H4 (cell line): Measurements from ENCODE around the gene TCEAL5. TPM values are rescaled to one million over a fixed set of nuclear protein-coding genes. Genes with fewer than 3 reads are reported as not detected.
"Not testable (repeated sequence)": the region's sequence is repeated elsewhere in the genome, so short reads cannot be mapped to it uniquely, and the experiment has no call there.

ENCODE experiments used
- DNase-seq: peaks from one replicate; pipeline ENCODE4 v3.0.0-alpha.2; 2015; ENCODE audit warnings: low spot score
- total RNA-seq: library from RNA; depleted of rRNA; stranded (reverse); fragments of >200 nt; shearing (Covaris generic); gene quantifications from 2 replicates; pipeline ENCODE4 v1.2.3, GENCODE V29; 2014; rRNA removed

TCEAL5 gene
- not detected in 2 replicates for total RNA-seq

GRCh38 chrX:103276581-103277002, at the start of gene TCEAL5:
Gene TCEAL5, minus strand, starts transcription at chrX:103276750. Its CDS starts 2,187 bp downstream, at chrX:103274563.
- DNase-seq, result no peak

- DNase-seq, result no peak
These were observed 34.8 kb upstream of the TCEAL5 start for GRCh38 chrX:103311399-103311780.

DNA sequence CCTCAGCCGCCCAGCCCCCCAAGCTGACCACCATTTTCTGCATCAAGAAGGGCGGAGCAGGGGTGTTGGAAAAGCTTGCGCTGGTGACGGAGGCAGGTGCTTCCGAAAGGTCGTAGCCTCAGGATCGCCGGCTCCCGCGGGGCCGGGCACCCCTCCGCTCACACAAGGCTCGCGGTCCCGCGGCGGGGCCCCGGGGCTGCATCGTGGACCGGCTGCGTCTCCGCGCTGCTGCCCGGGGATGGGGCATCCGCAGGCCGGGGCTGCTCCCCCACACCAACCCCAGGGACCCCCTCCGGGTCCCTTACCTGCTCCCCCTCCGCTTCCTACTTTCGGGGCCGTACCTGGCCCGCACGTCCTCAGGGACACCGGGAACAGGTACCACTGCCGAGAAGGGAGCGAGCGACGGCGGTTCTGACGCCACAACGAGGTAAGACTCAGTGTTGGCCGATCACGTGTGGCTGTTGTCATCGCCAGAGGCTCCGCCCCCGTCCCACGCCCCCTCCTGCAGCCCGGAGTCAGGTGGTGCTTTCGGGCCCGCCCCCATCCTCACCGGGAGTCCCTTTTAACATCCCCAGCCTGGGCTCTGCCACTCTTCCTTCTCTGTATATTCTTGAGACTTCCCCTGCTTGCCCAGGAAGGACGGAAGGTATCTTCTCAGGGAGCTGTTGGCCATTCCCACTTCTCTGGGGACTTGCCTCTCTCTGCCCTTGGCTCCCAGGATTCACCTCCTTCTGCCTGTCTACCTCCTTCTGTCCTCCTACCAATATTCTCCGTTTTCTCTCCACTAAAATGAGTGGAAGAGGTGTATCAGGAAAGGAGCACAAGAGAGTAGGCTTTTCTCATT, 34.2 kb upstream of the TCEAL5 start, which contains the start of gene BEX2:
Gene BEX2, minus strand, starts transcription at position 436 of the 844 bp plus-strand sequence. CDS start 1,014 bp downstream, outside the sequence.
- peak; percentile 73 for DNase-seq

GRCh38 chrX:103309860-103310554, 33.5 kb upstream of the TCEAL5 start:
- no peak for DNase-seq

DNA sequence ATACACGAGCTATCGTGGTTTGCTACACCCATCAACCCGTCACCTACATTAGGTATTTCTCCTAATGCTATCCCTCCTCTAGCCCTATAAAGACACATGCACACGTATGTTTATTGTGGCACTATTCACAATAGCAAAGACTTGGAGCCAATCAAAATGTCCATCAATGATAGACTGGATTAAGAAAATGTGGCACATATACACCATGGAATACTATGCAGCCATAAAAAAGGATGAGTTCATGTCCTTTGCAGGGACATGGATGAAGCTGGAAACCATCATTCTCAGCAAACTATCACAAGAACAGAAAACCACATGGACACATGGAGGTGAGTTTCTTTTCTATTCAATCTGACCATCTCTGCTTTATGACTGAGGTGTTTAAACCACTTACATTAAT, 29.1 kb upstream of the TCEAL5 start:
- not testable (repeated sequence) for DNase-seq

- no peak for DNase-seq
These were observed 28.2 kb upstream of the TCEAL5 start for GRCh38 chrX:103304705-103305104.

GRCh38 chrX:103293118-103293517, 16.6 kb upstream of the TCEAL5 start:
- no peak for DNase-seq

DNA sequence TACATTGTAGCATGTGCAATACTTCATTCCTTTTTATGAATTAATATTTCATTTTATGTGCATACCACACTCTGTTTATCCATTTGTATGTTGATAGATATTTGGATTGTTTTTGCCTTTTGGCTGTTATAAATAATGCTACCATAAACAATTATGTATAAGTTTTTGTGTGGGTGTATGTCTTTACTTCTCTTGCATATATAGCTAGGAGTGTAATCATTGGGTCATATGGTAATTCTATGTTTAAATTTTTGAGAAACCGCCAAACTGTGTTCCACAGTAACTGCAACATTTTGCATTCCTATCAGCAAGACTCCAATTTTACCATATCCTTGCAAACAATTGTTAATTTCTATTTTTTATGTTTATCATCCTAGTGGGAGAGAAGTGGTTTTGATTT, 3.1 kb upstream of the TCEAL5 start:
- DNase-seq, result no peak

- no peak for DNase-seq
These were observed 493 bp downstream of the TCEAL5 start for GRCh38 chrX:103275947-103276567.

DNA sequence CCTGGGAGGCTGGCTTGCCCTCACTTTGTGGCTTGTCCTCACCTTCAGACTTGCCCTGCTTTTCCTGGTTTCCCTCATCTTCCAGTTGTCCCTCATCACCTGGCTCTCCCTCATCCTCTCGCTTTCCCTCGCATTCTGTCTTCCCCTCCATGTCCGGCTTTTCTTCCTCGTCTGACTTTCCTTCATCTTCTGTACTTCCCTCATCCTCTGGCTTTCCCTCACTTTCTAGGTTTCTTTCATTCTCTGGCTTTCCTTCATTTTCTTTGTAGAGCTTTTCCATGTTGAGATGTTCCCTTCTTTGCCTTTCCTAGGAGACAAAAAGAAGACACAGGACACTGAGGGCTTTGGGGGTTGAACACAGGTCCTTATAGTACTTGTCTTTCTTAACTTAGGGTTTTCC, 2.3 kb downstream of the TCEAL5 start:
- DNase-seq, result no peak

DNA sequence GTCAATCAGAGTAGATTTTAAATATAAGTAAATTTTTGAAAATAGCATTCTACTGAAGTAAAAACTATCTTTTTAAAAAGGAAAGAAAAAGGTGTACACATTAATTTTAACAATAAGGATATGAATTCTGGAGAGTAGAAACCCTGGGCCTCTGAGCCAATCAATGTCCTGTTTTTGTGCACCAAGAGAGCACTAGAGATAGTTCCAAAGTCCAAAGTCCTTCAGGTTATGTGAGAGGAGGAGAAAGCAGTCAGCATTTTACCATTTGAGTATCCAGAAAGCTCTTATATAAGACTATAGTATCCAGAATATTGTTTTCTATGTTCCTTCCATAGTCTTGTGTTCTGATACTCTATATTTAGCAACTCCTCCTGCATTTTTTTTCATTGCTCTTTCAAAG, 18.3 kb downstream of the TCEAL5 start:
- no peak for DNase-seq

- no peak for DNase-seq
These were observed 19.9 kb downstream of the TCEAL5 start for GRCh38 chrX:103256651-103257050.

DNA sequence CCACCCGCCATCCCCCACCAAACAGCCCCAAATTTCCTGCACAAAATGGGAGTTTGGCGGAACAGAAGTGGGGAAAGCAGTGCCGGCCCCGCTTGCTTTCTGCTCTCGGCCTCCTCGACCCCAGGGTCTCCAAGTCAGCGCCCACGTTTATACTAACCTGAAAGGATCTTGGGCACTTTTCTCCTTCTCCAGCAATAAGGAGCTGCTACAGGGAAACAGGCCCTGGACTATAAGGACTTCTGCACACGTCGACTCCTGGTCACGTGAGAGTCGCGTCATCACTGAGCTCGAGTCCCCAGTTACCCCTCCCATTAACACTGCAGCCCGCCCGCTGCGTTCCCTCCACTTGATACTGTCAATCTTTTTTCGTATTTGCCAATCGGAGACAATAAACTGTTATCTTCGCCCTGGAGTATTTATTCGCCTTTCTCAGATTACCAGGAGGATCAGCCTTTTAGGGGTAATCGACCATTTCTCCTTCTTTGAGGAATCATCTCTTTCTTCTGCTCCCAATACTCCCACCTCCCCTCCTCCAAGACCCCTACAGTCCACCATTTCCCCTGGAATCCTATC, 21.5 kb downstream of the TCEAL5 start, which contains the start of gene TCEAL8:
Gene TCEAL8, minus strand, starts transcription at position 235 of the 573 bp plus-strand sequence. CDS start 1,176 bp downstream, outside the sequence.
- DNase-seq, result peak; percentile 80

GRCh38 chrX:103254171-103254824, 22.3 kb downstream of the TCEAL5 start:
- DNase-seq, result peak; percentile 47

GRCh38 chrX:103253608-103254007, 22.9 kb downstream of the TCEAL5 start:
- DNase-seq, result no peak

DNA sequence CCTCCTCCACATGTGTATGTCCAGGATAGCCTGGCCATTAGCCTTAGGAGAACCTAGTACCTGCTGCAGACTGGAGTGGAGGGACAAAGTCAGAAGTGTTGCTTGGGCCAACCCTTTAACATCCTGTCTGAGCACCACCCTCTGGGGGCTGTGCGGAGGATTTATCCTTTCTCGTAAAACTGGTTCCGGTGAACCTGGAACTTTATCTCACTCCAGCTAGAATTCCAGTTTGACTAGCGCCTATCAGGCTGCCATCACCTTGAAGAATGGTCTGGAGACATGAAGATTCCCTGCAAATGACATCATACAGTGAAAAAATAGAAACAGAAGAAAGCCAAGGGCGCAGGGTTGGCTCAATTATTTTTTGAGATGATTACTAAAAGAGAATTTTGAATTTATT, 25.6 kb downstream of the TCEAL5 start:
- no peak for DNase-seq

DNA sequence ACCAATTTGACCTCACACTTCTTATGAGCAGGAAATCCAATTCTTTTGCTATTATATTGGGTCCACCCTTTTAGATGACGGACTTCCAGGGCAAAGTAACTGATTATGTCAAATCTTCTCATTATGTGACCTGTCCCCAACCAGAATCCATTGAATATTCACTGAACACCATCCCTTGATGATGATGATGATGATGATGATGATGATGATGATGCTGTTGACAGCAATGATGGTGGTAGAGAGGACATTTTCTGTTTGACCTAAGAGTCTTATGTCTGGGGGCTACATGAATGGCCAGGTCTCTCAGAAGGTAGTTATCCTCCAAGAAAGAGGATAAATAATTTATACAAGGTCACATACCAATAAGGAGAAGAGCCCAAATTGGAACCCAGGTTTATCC, 26.7 kb downstream of the TCEAL5 start:
- no peak for DNase-seq

DNA sequence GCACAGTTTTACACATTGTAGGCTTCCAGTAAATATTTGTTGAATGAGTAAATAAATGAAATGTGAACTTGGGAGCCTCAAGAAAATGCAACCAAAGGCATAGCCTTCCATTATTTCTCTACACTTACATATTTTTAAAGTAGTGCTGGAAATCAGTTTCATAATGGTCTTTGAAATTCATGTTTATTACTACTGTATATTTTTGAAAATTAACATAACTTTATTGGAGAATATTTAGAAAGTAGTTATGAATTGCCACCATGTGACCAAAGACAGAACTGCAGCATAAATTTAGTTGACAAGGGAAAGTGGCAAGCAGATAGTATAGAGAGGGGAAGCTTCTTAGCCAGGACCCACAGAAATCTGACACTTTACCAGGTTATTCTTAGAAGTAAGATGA, 28.0 kb downstream of the TCEAL5 start:
- no peak for DNase-seq

GRCh38 chrX:103240155-103240554, 36.4 kb downstream of the TCEAL5 start:
- no peak for DNase-seq

- DNase-seq, result no peak
These were observed 40.3 kb downstream of the TCEAL5 start for GRCh38 chrX:103236296-103236695.

- DNase-seq, result not testable (repeated sequence)
These were observed 40.9 kb downstream of the TCEAL5 start for GRCh38 chrX:103235608-103236007.
